Measurements from ENCODE around the gene STK10.

STK10 gene

GRCh38 chr5:172175263-172175719 is 12.7 kb downstream of the STK10 start:
- Histone ChIP-seq H3K27ac (replicated peaks) (peak overlapping the region; percentile 82), H3K27me3 (ENCODE audit: insufficient read depth, poor library complexity, severe bottlenecking) (no peaks in the 10 kb centered on the region), H3K4me3 (replicated peaks; ENCODE audit: insufficient read depth, low read length) (peak overlapping the region; percentile 42)
- TF ChIP-seq GABPA (IDR thresholded peaks at IDR 0.05; ENCODE audit: low read depth) = peak; percentile 81
- TF ChIP-seq CTCF (IDR thresholded peaks at IDR 0.05; ENCODE audit: insufficient read depth, low read length) = no peak
- peak; percentile 93 for TF ChIP-seq SPI1 (IDR thresholded peaks at IDR 0.05; ENCODE audit: borderline replicate concordance, low read depth)
- TF ChIP-seq REST (IDR thresholded peaks at IDR 0.05; ENCODE audit: insufficient replicate concordance, low read depth) = peak; percentile 33
- peak; percentile 94 for TF ChIP-seq POLR2AphosphoS5 (IDR thresholded peaks at IDR 0.05; ENCODE audit: low read depth)
- peak; percentile 91 to 99 for DNase-seq (ENCODE audit: low read depth in 1 of 2, low spot score in 1 of 2)

GRCh38 chr5:172173564-172174153 is 14.4 kb downstream of the STK10 start:
- DNase-seq (ENCODE audit: low read depth in 1 of 2, low spot score in 1 of 2) = peak; percentile 63 to 90
- TF ChIP-seq CTCF (IDR thresholded peaks at IDR 0.05; ENCODE audit: insufficient read depth, low read length) = no peak
- TF ChIP-seq POLR2AphosphoS5 (IDR thresholded peaks at IDR 0.05; ENCODE audit: low read depth) = peak; percentile 63
- Histone ChIP-seq H3K27me3 (ENCODE audit: insufficient read depth, poor library complexity, severe bottlenecking) (no peaks in the 10 kb centered on the region), H3K27ac (replicated peaks) (peak overlapping the region; percentile 82), H3K4me3 (replicated peaks; ENCODE audit: insufficient read depth, low read length) (peak overlapping the region; percentile 42; the same call in 1 of the 2 replicates)

- no peak for DNase-seq (ENCODE audit: low read depth in 1 of 2, low spot score in 1 of 2)
- H3K27me3 ChIP-seq (ENCODE audit: insufficient read depth, poor library complexity, severe bottlenecking) = no peaks in the 10 kb centered on the region
- no peak overlapping the region for H3K27ac ChIP-seq (replicated peaks)
- no peak for TF ChIP-seq CTCF (IDR thresholded peaks at IDR 0.05; ENCODE audit: insufficient read depth, low read length)
- no peak for TF ChIP-seq GABPA (IDR thresholded peaks at IDR 0.05; ENCODE audit: low read depth)
- TF ChIP-seq REST (IDR thresholded peaks at IDR 0.05; ENCODE audit: insufficient replicate concordance, low read depth) = no peak
- no peak for TF ChIP-seq SPI1 (IDR thresholded peaks at IDR 0.05; ENCODE audit: borderline replicate concordance, low read depth)
- no peak for TF ChIP-seq POLR2AphosphoS5 (IDR thresholded peaks at IDR 0.05; ENCODE audit: low read depth)
- no peak overlapping the region for H3K4me3 ChIP-seq (replicated peaks; ENCODE audit: insufficient read depth, low read length)
Measured at GRCh38 chr5:172172912-172173563, 15.0 kb downstream of the STK10 start.
